OCI-LY7 (cell line): ENCODE measurements around the gene SLC12A4. TPM values are rescaled to one million over a fixed set of nuclear protein-coding genes. Genes with fewer than 3 reads are reported as not detected.

Experiments
- BruUV-seq: library from RNA; stranded (reverse); fragments of 400-500 nt; replicated peaks from 2 replicates; lab custom pipeline; 2021; lab: Mats Ljungman, UMichigan
- CTCF ChIA-PET: fragments of 300-600 bp; sonication (Branson Sonifier 250); formaldehyde crosslinking; loops from one replicate; lab custom pipeline; 2022; ENCODE audit warnings: antibody characterized with exemption; ENCODE audit not compliant: unreplicated experiment; lab: Charles Lee
- POLR2A ChIA-PET: fragments of 300-600 bp; sonication (Branson Sonifier 250); formaldehyde crosslinking; loops from one replicate; lab custom pipeline; 2022; ENCODE audit warnings: antibody characterized with exemption; lab: Charles Lee
- DNase-seq: peaks from one replicate; pipeline ENCODE4 v3.0.0-alpha.2; 2015; ENCODE audit warnings: low spot score
- H2AFZ ChIP-seq: fragments of 200-600 bp; sonication (generic), shearing (Covaris generic); 2 replicates; pipeline ENCODE4 v1.6.1; 2014; ENCODE audit warnings: mild to moderate bottlenecking, antibody characterized with exemption, low read length, moderate library complexity
- H3K27ac ChIP-seq: fragments of 200-600 bp; sonication (generic); 2 replicates; pipeline ENCODE4 v1.5.1; 2014; ENCODE audit warnings: mixed run types, low read depth, mild to moderate bottlenecking, moderate library complexity, low read length, inconsistent platforms; ENCODE audit not compliant: poor library complexity, severe bottlenecking
- H3K36me3 ChIP-seq: fragments of 200-600 bp; sonication (generic); 2 replicates; pipeline ENCODE4 v1.6.1; 2014; ENCODE audit warnings: mild to moderate bottlenecking, antibody characterized with exemption, low read length, moderate library complexity, mixed read lengths; ENCODE audit not compliant: insufficient read depth
- H3K4me1 ChIP-seq: fragments of 200-600 bp; sonication (generic); 2 replicates; pipeline ENCODE4 v1.5.1; 2014; ENCODE audit warnings: mild to moderate bottlenecking, low read length; ENCODE audit not compliant: insufficient read depth, poor library complexity, severe bottlenecking
- H3K4me2 ChIP-seq: fragments of 200-600 bp; sonication (generic); 2 replicates; pipeline ENCODE4 v1.6.1; 2014; ENCODE audit warnings: mild to moderate bottlenecking, low read length
- H3K4me3 ChIP-seq: fragments of 200-600 bp; sonication (generic); 2 replicates; pipeline ENCODE4 v1.5.1; 2014; ENCODE audit warnings: mild to moderate bottlenecking, low read depth, low read length; ENCODE audit not compliant: poor library complexity, severe bottlenecking
- H3K79me2 ChIP-seq: fragments of 200-600 bp; sonication (generic); 2 replicates; pipeline ENCODE4 v1.6.1; 2016; ENCODE audit warnings: low read depth, mild to moderate bottlenecking, low read length, moderate library complexity, mixed read lengths; ENCODE audit not compliant: insufficient read depth
- H3K9me2 ChIP-seq: fragments of 200-600 bp; sonication (generic); 2 replicates; pipeline ENCODE4 v1.6.1; 2016; ENCODE audit warnings: mild to moderate bottlenecking, low read length, mixed read lengths; ENCODE audit not compliant: insufficient read depth
- H3K9me3 ChIP-seq: fragments of 200-600 bp; sonication (generic); 2 replicates; pipeline ENCODE4 v1.6.1; 2014; ENCODE audit warnings: mild to moderate bottlenecking, mixed run types, low read length, mixed read lengths
- H4K20me1 ChIP-seq: fragments of 200-600 bp; sonication (generic); 2 replicates; pipeline ENCODE4 v1.6.1; 2014; ENCODE audit warnings: mild to moderate bottlenecking, antibody characterized with exemption, low read length, moderate library complexity, mixed read lengths; ENCODE audit not compliant: insufficient read depth
- EZH2phosphoT487 ChIP-seq: fragments of 200-600 bp; sonication (generic); IDR thresholded peaks from 2 replicates; pipeline ENCODE4 v1.6.1; 2018; ENCODE audit warnings: low read depth, borderline replicate concordance, mild to moderate bottlenecking, mixed run types, antibody characterized with exemption, low read length, moderate library complexity, mixed read lengths
- intact Hi-C: fragments of 100-400 bp; cut with micrococcal nuclease; formaldehyde crosslinking; loops from one replicate; pipeline ENCODE4 v1.10.0; 2022; ENCODE audit not compliant: unreplicated experiment
- total RNA-seq, 2 experiments: library from RNA; depleted of rRNA in 1 of 2; stranded (reverse); fragments of >200 nt in 1 of 2; shearing (Covaris generic) in 1 of 2; gene quantifications; 2 replicates each; pipeline ENCODE4 v1.2.3, GENCODE V29; 2014 to 2022
- TF ChIP-seq, protein P1 (sequence below): fragments of 200-600 bp; sonication (generic); conservative IDR thresholded peaks from 2 replicates; pipeline ENCODE4 v1.5.1; 2014; ENCODE audit warnings: mild to moderate bottlenecking, antibody characterized with exemption, low read length, moderate library complexity, mixed read lengths

Gene SLC12A4
- total RNA-seq, 2 experiments from 2014 or later, result 8.3 to 16.7 TPM

DNA sequence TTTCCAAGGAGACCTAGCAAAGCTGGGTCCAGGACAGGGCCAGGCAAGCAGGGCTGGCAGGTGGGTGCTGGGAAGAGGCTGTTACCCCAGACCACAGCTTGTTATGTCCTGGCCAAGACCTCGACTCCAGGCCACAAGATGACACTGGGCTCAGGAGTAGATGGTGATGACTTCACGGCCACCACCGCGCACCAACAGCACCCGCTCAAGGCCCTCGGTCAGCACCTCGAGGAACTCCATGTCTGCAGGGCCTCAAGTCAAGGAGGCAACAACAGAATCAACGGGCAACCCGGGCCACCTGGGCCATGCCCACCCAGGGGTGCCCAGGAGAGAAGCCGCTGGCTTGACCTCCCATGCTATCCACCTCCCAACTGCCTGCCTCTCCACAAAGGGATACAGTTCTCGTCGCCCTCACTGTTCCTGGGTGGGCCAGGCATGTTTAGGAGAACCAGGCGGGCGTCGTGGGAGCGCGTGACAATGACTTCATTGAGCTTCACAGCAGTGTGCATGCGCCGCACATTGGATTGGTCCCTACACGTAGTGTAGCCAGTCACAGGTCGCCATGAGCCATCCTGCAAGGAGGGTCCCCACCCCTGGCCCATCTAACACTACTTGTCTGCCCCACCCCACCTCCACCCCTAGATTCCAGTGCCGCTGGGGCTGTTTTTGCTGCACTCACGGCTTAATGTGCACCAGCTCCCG lies 23.6 kb downstream of the SLC12A4 start:
- H3K9me2 ChIP-seq, result no peaks in the 10 kb centered on the region
- CTCF ChIA-PET, result no interaction called here
- H3K36me3 ChIP-seq, result no peaks in the 10 kb centered on the region
- no peak overlapping the region for H3K27ac ChIP-seq
- H3K79me2 ChIP-seq, result no peaks in the 10 kb centered on the region
- H3K4me1 ChIP-seq, result peaks cover 12% of the 10 kb centered on the region
- H3K4me2 ChIP-seq, result no peak overlapping the region
- H4K20me1 ChIP-seq, result no peaks in the 10 kb centered on the region
- POLR2A ChIA-PET, result no interaction called here
- no peak overlapping the region for H2AFZ ChIP-seq
- intact Hi-C loops, result no loop called here
- DNase-seq, result no peak
- no peak for TF ChIP-seq EZH2phosphoT487
- TF ChIP-seq, protein P1, sequence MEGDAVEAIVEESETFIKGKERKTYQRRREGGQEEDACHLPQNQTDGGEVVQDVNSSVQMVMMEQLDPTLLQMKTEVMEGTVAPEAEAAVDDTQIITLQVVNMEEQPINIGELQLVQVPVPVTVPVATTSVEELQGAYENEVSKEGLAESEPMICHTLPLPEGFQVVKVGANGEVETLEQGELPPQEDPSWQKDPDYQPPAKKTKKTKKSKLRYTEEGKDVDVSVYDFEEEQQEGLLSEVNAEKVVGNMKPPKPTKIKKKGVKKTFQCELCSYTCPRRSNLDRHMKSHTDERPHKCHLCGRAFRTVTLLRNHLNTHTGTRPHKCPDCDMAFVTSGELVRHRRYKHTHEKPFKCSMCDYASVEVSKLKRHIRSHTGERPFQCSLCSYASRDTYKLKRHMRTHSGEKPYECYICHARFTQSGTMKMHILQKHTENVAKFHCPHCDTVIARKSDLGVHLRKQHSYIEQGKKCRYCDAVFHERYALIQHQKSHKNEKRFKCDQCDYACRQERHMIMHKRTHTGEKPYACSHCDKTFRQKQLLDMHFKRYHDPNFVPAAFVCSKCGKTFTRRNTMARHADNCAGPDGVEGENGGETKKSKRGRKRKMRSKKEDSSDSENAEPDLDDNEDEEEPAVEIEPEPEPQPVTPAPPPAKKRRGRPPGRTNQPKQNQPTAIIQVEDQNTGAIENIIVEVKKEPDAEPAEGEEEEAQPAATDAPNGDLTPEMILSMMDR, result no peak
- H3K9me3 ChIP-seq, result no peaks in the 10 kb centered on the region
- no peak overlapping the region for H3K4me3 ChIP-seq
- no TSS peak for BruUV-seq

DNA sequence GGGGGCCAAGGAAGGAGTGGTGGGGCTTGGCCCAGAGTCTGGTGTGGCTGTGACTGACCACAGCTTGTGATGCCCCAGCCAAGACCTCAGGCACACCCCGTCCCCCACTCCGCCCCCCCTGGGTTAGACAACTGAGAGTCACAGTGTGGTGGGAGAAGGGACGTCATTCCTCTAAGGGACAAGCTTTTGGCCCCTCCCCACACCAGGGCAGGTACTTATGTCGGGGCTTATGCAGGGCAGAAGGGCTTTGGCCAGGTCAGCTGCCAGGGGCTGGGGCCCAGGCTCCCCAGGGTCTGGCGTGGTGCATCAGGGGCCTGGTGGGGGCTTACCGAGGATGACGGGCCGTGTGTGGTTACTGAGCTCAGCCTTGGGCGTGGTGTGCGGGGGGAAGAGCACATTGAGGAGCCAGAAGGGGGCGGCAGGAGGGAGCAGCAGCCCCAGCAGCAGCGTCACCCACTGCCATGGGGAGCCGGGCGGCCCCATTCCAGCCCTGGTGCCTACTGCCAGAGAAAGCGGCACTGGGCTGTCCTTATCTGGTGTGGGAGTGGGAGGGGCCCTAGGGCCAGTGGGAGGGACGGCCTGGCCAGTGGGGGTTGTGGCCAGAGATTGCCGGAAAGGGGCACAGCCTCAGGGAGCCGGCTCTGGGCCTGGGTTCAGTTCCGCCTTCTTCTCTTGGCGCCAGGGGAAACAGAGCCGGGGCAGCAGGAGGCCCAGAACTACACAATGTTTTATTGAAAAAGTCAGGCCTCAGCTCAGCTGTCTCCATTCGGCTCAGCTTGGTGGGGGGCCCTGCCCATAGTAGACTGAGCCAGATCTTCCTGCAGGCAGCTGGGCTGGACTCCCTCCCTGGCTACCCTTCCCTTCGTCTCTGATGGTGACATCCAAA lies 24.6 kb downstream of the SLC12A4 start, which contains the start of gene LCAT:
Gene LCAT, minus strand, starts transcription at position 502 of the 886 bp plus-strand sequence. Its CDS starts 19 bp downstream, at position 483.
- Histone ChIP-seq H3K36me3 (no peaks in the 10 kb centered on the region), H3K4me2 (no peak within 1 kb of the TSS), H3K9me2 (no peaks in the 10 kb centered on the region), H3K79me2 (no peaks in the 10 kb centered on the region), H3K9me3 (no peaks in the 10 kb centered on the region), H3K4me1 (peaks cover 17% of the 10 kb centered on the region), H4K20me1 (no peaks in the 10 kb centered on the region), H2AFZ (no peak within 1 kb of the TSS), H3K27ac (no peak within 1 kb of the TSS), H3K4me3 (no peak within 1 kb of the TSS)
- CTCF ChIA-PET, result interaction anchor here (0.6 kb wide), 1 partner anchor 8 kb away, joined by 3 read pairs; no protein-coding TSS in a partner anchor
- no TSS peak for BruUV-seq
- TF ChIP-seq, protein P1, result peak; percentile 42; the same call in 1 of the 2 replicates
- TF ChIP-seq EZH2phosphoT487, result no peak
- no peak for DNase-seq
- POLR2A ChIA-PET, result no interaction called here
- intact Hi-C loops, result no loop called here
